Nucleus accumbens (tissue), 56 donors: ENCODE measurements around the gene SORCS3.

Experiments
- DNase-seq, 56 donors: peaks; one replicate each; lab custom pipeline; 2025; lab: John Stamatoyannopoulos, UW

Gene SORCS3

DNA sequence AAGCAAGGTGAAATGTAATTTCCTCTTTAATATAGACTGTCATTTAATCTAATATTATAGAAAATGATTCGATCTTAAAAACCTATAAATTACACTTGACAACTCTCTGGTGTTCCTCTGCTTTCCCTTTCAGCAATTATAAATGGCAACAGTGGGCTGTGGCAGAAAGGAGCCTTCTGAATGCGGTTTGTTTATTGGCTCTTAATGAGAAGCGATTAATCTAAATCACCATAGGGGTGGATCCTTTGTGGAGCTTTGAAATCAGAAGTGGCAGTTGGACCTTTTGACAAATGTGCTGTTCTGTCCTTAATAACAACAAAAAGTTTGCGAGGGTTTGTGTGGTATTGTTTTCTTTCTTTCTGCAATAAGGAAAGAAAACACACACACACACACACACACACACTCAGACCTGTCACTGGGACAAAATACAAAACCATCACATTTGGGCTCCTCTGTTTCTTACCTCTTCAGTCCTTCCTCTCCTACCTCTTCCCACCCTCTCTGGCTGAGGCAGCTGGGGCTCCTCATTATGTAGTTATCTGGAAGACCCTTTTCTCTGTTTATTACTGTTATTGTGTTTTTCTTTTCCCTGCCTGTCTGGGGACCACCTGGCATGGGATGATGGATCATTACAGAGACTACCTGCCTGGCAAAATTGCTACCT is 316.2 kb downstream of the SORCS3 start:
- DNase-seq = no peak

- no peak for DNase-seq
These were observed 325.6 kb downstream of the SORCS3 start for GRCh38 chr10:104966563-104967297.

GRCh38 chr10:104980368-104980767 is 339.3 kb downstream of the SORCS3 start:
- DNase-seq = no peak

DNA sequence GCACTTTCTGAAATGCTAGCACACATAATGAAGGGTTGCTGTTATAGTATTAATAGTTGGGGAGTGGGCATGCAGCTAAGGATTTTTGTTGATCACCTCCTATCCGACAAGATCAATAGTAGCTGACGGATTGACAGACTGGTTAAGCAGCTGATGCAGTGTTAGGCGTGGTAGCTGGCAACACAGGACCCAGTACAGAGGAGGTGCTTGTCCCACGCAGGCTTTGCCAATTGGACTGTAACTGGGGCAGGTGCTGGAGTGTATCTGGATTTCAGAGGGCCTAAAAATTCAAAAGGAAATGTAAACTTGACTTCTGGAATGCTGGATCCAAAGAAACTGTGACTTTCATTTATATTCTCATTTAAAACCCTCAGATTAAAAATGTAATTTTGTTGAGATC is 340.9 kb downstream of the SORCS3 start:
- no peak for DNase-seq

DNA sequence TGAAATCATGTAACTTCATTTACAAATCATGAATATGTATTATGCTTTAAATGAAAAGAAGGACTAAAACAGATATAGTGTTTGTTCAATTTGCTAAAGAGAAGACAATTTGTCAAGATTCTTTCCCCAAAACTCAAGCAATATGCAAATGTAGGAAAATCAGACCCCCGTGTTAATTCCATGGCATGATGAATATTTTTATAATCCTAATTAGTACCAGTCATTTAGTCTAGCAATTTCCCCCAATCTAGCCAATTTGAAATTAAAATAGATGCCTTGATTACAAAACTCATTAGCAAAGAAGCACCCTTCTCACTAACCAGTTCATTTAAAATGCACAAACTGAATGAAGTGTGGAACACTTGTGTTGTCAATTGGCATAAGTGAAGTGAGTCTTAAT is 347.6 kb downstream of the SORCS3 start:
- no peak for DNase-seq

DNA sequence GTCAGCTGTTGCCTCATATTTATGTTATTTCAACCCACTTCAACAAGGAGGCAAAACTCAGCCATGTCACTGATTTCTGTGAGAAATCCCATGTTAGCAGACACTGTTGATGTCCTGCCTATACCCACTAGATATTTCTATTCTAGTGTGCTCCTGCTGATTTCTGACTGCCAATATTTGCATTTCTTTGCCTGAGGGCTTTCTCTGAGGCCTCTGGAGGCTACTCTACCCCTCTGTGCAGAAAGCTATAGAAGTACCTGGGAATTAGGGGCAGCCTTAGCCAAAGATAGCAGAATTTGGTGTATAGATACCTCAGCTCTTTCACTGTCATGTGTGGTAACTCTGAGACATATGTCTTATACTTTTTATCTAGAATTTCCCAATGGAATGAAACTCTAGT is 348.8 kb downstream of the SORCS3 start:
- DNase-seq = no peak

DNA sequence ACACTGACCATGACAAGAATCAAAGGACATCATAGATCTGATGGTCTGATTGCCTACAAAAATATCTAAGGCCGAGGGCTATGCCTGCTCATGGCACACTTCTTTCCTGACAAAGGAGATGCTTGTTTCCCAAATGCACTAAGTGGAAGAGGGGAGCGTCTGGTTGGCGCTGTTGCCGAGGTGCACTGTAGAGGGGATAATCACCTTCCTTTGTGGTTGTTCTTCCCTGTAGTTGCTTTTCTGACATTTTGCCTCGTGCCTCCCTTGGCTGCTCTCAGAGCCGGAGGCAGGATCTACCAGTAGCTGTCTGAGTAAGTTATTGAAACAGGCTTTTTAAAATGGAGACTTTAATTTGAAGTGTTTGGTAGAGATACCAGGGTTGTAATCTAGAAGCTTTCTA is 352.0 kb downstream of the SORCS3 start:
- no peak for DNase-seq

GRCh38 chr10:105001269-105001668 is 360.2 kb downstream of the SORCS3 start:
- DNase-seq = no peak

- no peak for DNase-seq
These were observed 369.5 kb downstream of the SORCS3 start for GRCh38 chr10:105010411-105011121.

- no peak for DNase-seq
These were observed 376.0 kb downstream of the SORCS3 start for GRCh38 chr10:105017116-105017515.

- DNase-seq = no peak
These were observed 376.6 kb downstream of the SORCS3 start for GRCh38 chr10:105017691-105018090.

GRCh38 chr10:105023211-105024111 is 382.4 kb downstream of the SORCS3 start:
- no peak for DNase-seq

DNA sequence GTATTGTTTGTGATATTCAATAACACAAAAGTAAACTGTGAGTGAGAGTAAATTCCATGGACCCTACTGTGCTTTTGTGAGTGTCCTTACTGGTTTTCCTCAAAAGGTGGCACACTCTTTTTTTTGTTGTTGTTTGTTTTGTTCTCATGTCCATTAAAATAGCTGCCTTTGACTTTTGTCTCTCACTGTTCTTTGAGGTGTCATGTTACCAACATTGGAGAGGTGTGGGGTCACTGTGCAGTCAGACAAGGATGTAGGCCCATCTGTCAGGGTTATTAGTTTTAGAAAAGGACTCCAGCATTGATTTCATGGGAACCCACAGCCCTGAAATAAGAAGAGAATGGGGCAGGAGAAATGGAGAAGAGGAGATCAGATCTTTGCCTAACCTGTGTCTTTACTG is 383.1 kb downstream of the SORCS3 start:
- no peak for DNase-seq

DNA sequence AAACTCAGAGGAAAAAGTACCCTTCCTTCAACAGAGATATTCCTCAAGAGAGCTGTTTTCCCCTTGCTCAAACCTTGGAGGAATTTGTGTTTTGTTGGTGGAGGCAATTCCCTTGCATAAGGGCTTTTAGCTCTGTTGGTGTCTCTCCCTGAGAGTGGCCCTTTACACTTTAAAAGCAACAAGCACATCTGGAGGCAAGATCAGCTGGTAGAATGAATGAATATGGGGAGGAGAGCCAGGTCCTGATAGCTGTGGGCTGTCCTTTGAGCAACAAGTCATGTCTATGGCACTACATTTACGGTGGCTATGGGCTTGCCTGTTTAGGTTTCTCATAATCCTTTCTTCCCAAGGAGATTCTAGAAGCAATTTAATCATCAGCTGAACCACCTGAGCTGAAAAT is 384.0 kb downstream of the SORCS3 start:
- no peak for DNase-seq

DNA sequence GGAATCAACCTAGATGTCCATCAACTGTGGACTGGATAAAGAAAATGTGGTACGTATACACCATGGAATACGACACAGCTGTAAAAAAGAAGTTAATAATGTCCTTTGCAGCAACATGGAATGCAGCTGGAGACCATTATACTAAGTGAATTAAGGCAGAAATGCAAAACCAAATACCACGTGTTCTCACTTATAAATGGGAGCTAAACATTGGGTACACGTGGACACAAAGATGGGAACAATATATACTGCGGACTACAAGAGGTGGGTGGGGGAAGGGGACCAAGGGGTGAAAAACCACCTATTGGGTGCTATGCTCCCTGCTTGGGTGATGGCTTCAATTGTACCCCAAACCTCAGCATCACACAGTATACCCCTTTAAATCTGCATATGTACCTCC is 385.5 kb downstream of the SORCS3 start:
- no peak for DNase-seq

DNA sequence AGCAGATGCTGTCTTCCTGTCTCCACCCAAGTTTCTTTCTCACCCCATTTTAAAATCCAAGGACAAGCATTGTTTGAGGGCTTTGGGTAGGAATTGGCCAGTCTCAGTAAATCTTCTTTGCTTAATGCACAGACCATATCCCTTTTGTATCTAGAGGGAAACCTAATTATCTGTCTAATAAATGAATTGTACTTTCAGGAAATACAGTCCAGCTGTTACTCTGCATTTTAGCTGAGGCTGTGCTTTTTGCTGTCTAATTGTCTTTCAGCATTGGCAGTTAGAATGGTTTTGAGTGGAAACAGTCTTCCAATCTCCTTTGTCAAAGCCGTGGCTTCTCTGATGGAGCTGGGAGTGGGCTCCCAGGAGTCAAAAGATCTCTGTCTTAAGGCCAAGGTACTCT is 388.2 kb downstream of the SORCS3 start:
- no peak for DNase-seq

GRCh38 chr10:105037022-105037421 is 395.9 kb downstream of the SORCS3 start:
- no peak for DNase-seq

DNA sequence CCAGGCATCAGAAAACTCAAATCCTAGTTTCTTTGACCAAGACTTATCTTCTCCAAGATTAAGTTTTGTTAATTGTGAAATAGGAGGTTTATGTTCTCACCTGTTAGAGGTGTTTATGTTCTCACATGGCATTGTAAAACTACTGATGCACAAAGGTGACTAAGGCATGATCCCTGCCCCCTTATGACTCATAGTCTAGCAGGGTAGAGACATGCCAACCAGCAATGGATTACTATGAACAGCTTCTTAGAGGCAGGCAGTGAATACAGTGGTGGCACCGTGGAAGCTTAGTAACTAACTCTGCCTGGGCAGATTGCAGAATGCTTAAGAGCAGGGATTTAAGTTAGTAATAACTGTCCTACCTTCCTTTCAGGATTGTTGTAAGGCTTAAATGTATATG is 400.9 kb downstream of the SORCS3 start:
- DNase-seq = peak in 3 of 56 donors; percentile 1 to 7 (median 5)

DNA sequence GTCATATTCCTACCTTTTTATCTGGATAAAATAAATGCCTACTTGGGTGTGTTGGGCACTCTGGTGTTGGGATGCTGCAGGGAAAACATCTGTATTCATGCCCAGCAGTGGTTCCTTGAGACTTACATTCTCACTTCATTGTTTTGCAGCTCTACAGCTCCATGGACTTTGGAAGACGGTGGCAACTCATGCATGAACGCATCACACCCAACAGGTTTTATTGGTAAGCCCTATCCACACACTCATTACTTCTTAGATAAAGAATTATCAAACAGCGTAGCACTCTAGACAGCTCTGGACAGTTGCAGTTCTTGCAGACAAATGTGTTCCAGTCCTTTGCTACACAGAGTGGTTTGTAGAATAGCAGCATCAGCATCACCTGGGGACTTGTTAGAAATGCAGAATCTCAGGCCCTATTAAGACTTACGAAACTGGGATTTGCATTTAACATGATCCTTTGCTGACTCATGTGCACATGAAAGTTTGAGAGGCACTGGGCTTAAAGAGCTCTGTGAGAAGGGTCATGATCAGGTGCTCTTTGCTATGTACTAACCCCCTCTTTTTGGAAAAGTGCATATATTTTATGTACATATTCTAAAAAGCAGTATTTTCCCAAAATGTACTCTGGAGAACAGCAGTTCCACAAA is 401.9 kb downstream of the SORCS3 start:
- no peak for DNase-seq

- DNase-seq = no peak
These were observed 403.8 kb downstream of the SORCS3 start for GRCh38 chr10:105044902-105045301.
